GM12891 (cell line): Measurements from ENCODE around the gene PACSIN2.
A peak's percentile ranks its signal among the peaks of the same experiment; 100 is the strongest.
"Not testable (repeated sequence)": the region's sequence is repeated elsewhere in the genome, so short reads cannot be mapped to it uniquely, and the experiment has no call there.

ENCODE experiments used
- DNase-seq: peaks from one replicate; pipeline ENCODE4 v3.0.0; 2011; ENCODE audit warnings: low spot score; ENCODE audit not compliant: insufficient read length
- FAIRE-seq: peaks from 2 replicates; lab custom pipeline; 2011; peaks lifted over from hg19 to GRCh38; lab: Jason Lieb, UNC
- PAX5 ChIP-seq: IDR thresholded peaks from 2 replicates; pipeline ENCODE4 v1.6.1; 2011; ENCODE audit warnings: low read length, moderate library complexity, mild to moderate bottlenecking; ENCODE audit not compliant: insufficient read depth, severe bottlenecking
- POLR2A ChIP-seq: IDR thresholded peaks from 2 replicates; pipeline ENCODE4 v1.6.1; 2011; ENCODE audit warnings: low read depth, low read length, control low read depth
- POLR2AphosphoS5 ChIP-seq: IDR thresholded peaks from 2 replicates; pipeline ENCODE4 v1.6.1; 2011; ENCODE audit warnings: low read depth, low read length, control low read depth
- POU2F2 ChIP-seq: IDR thresholded peaks from 2 replicates; pipeline ENCODE4 v1.6.1; 2011; ENCODE audit warnings: low read depth, mild to moderate bottlenecking, control low read depth, low read length, moderate library complexity
- SPI1 ChIP-seq: IDR thresholded peaks from 2 replicates; pipeline ENCODE4 v1.6.1; 2011; ENCODE audit warnings: low read depth, low read length, control low read depth
- TAF1 ChIP-seq: IDR thresholded peaks from 2 replicates; pipeline ENCODE4 v1.6.1; 2011; ENCODE audit warnings: low read depth, low read length, control low read depth

Gene PACSIN2

DNA sequence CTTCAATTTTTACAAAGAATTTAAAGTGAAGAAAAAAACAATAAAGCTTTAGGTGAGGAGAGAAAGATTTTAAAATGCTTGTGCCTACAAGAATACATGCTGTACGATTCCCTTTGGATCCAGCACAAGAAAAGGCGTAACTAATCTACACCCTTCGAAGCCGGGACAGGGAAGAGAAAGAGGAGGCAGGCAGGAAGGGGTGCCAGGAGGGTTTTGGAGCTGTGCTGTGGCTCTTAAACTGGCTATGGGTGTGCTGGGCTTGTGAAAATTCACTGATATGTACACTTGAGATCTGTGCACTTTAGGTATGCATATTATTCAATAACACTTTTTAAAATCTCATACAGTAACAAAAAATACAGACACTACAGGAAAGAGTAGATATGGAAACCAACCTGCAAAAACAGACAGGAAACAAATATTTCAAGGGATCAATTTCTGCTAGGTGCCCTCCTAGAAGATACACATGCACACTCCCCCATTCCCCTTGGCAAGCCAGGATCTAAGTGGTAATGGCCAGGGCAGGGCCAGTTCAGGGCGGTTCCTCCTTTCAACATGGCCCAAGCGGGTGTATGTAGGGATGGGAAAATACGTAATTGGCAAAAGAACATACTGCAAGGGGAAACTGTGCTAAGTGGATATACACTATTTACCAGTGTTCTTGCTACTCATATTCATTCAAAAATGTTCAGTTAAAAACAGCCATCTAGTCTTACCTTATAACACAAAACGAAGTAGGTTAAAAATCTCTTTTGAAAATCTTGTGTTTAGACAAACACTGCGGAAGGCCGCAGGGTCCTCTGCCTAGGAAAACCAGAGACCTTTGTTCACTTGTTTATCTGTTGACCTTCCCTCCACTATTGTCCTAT lies 54.2 kb downstream of the PACSIN2 start:
- FAIRE-seq (no peak), DNase-seq (no peak)
- TF ChIP-seq TAF1 (no peak), POLR2A (no peak), PAX5 (no peak), POLR2AphosphoS5 (no peak), SPI1 (no peak), POU2F2 (no peak)

DNA sequence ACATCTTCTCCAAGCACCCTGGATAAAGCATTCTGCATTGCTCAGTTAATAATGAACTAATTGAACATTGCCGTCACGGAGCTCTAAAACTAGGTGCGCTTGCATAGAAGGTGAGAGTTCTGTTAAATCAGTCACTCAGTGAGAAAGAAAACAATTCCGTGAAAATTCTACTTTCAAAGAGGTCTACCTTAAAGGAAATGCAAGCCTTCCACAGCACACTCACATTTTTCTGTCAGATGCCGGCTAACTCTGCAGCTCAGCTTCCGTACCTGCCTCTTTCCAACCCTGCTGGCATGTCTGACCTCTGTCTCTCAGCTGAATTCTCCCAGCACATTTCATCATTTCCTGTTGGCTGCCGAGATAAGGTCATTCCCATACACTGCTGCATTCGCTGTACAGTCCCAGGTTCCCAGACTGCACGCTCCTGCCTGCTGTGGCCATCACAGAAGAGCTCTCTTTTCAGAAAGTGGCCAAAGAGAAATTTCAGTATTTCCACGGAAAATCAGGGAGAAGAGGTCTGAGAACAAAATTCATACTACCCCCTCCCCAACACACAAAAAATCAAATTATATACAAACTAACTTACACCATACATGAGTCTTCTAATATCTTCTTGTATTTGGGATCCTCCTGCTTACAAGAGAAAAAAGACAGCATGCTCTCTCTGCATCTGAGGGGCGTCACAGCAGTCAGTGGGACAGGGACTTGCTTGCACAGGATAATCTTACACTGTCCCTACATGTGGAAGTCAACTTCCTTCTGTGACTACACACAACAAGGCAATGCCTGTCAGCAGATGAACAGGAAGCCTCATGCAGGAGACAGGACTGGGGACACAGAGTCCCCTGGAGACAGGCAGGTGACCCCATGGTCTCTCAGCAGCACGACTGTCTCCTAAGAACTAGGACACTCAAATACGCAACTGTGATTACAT lies 55.1 kb downstream of the PACSIN2 start:
- no peak for DNase-seq
- TF ChIP-seq POLR2AphosphoS5 (no peak), PAX5 (no peak), TAF1 (no peak), SPI1 (no peak), POLR2A (no peak), POU2F2 (no peak)
- FAIRE-seq, result peak; percentile 58

DNA sequence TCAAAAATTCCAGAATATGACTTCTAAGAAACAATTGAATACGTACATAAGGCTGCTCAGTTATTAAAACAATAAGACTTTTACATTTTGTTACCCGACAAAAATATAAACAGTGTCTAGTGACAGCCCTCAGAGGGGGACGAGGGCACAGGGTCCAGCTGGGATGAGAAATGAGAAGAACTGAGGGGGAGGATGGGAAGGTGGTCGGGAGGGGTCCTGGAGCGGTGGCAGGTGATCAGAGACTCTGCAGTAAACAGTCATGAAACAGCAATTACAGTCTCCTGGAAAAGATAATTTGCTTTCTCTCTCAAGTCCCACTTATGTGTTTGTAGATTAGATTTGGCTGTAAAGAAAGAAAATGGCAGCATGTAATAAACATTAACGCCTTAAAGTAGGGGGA lies 56.0 kb downstream of the PACSIN2 start:
- no peak for FAIRE-seq

DNA sequence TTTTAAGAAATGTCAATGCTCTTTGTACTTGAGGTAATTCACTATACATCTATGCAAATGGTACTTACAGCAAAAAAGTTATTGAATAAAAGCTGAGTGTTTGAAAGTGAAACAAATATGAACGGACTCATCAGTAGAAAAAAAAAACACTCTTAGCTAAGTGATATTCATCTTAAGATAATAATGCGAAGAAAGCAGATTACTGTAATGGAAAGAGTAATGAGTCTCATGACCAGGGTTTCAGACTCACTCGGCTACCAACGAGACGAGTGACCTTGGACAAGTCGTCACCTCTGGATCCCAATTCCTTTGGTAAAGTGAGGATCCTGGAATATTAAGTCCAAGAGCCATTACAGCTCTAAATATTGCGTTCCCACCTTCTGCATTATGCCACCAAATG lies 57.0 kb downstream of the PACSIN2 start:
- TF ChIP-seq POLR2AphosphoS5, result no peak
- TF ChIP-seq TAF1, result no peak
- TF ChIP-seq POU2F2, result no peak
- TF ChIP-seq SPI1, result no peak
- no peak for TF ChIP-seq PAX5
- FAIRE-seq (no peak), DNase-seq (no peak)

More for the DNA sequence above, 56.0 kb downstream of the PACSIN2 start:
- DNase-seq, result no peak
- TF ChIP-seq SPI1, result no peak
- no peak for TF ChIP-seq POLR2AphosphoS5

DNA sequence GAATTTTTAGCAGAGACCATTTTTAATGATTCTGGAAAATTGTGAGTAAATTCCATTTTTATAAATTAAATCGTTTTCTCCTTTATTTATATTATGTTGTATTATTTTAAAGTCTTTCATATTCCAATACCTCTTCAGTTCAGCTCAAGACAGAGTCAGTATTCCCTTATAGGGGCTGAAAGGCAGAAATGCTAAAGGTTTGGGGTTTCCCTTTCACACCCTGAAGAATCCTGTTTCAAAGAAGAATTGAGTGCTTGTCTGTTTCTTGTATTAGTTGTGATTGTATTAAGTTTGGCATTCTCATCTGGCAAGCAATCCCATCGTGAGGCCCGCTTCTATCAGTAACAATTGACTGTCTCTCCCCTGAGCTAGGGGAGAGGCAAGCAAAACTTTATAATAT lies 57.4 kb downstream of the PACSIN2 start:
- FAIRE-seq, result no peak
- no peak for DNase-seq
- TF ChIP-seq POLR2A (no peak), POU2F2 (no peak), POLR2AphosphoS5 (no peak), TAF1 (no peak), PAX5 (no peak), SPI1 (no peak)

DNA sequence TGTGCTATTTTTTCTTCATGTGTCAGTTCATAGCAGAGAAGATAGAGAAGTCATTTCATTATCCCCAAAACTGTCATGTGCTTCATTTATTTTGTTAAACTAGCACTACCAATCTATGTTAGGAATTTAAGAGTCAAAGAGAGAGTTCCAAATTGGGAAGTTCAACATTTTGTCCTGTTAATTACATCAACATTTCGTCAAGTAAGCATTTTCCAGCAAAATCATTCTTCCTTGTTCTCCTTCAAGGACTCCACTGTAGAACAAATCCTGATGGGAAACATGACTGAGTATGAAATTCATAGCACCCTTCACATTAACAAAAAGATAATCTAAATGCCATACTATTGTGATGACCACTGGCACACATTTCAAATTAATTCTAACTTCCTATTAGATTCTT lies 59.1 kb downstream of the PACSIN2 start:
- DNase-seq (no peak), FAIRE-seq (no peak)
- TF ChIP-seq PAX5, result no peak
- TF ChIP-seq POU2F2, result no peak
- no peak for TF ChIP-seq POLR2AphosphoS5
- TF ChIP-seq TAF1, result no peak
- no peak for TF ChIP-seq SPI1
- no peak for TF ChIP-seq POLR2A

DNA sequence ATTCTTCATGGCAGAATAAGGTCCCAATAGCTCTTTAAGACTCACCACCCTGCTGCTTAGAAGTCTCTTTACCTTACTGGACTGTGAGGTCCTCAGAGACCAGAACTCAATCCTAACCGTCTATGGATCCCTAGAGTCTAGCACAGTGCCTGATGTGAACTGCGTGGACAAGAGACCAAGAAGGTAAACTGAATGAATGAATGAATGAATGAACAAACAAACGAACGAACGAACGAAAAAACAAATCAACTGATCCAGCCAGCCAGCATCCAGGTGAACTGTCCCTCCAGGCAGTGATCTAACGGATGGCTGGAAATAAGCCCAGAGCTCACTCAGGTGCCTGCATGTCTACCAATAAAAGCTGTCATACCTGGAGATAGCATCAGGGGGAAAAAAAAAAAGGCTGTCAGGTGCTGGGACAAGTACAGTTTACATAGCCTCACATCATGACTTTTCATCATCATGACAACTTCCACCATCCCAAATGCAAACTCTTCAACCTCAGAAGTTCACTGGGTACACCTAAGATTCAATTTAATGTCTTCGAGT lies 59.8 kb downstream of the PACSIN2 start:
- no peak for DNase-seq
- TF ChIP-seq TAF1, result no peak

DNA sequence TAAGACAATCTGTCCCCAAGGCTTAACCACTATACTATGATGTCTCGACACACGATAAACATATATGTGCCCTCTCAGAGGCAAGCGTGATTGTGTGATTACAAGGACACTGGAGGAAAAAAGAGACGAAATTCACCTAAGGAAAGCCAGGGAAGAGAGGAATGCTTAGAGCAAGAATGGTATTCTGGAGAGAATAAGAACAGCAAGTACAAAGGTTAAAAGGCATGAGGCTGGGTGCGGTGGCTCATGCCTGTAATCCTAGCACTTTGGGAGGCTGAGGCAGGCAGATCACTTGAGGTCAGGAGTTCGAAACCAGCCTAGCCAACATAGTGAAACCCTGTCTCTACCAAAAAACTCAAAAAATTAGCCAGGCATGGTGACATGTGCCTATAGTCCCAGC lies 61.2 kb downstream of the PACSIN2 start:
- peak; percentile 55 for FAIRE-seq
- DNase-seq, result not testable (repeated sequence)

More for the DNA sequence above, 59.8 kb downstream of the PACSIN2 start:
- FAIRE-seq, result peak; percentile 48

DNA sequence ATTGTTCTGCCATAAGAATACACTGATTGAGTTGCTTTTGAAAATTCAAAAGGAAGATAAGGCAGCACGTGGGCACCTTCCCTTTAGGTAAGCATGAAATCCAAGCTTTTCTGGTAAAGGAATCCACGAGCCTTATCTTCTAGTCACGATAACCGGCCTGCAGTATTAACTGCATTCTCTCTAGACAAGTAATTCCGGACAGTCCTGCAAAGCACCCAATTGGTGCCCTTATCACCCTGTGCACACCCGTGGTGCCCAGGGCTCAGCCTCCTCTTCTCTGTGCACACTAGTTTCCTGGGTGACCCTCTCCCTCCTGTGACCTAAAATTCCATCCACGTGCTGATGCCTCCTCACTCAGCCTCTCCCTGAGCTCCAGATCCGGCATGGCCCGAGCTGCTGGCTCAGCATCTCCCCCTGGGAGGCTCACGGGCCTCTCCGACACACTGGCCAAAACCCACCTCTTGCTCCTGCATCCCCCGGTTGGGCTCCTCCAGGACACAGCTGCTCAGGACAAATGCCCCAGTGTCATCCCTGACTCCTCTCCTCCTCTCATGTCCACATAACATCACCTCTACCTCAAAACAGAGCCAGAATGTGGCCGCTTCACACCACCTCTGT lies 63.7 kb downstream of the PACSIN2 start:
- FAIRE-seq (peak; percentile 52), DNase-seq (no peak)
- TF ChIP-seq TAF1 (no peak), POLR2AphosphoS5 (peak; percentile 16; the same call in 1 of the 2 replicates), POU2F2 (no peak), PAX5 (no peak), SPI1 (no peak)
